BLaER1 (cell line): ENCODE data around the gene KLHL29.
"Not testable (repeated sequence)": the region's sequence is repeated elsewhere in the genome, so short reads cannot be mapped to it uniquely, and the experiment has no call there.

ENCODE experiments used
- H3K27ac ChIP-seq: shearing (Covaris generic); formaldehyde crosslinking; 2 replicates; pipeline ENCODE4 v1.8.1; 2022
- H3K27me3 ChIP-seq: shearing (Covaris generic); formaldehyde crosslinking; 2 replicates; pipeline ENCODE4 v1.8.1; 2022
- H3K36me3 ChIP-seq: shearing (Covaris generic); formaldehyde crosslinking; 2 replicates; pipeline ENCODE4 v1.8.1; 2022
- H3K4me1 ChIP-seq: shearing (Covaris generic); formaldehyde crosslinking; 2 replicates; pipeline ENCODE4 v1.8.1; 2022
- H3K4me2 ChIP-seq: shearing (Covaris generic); formaldehyde crosslinking; 2 replicates; pipeline ENCODE4 v1.8.1; 2022
- H3K4me3 ChIP-seq: shearing (Covaris generic); formaldehyde crosslinking; 2 replicates; pipeline ENCODE4 v1.8.1; 2022
- H3K9ac ChIP-seq: shearing (Covaris generic); formaldehyde crosslinking; 2 replicates; pipeline ENCODE4 v1.8.1; 2022
- H3K9me3 ChIP-seq: shearing (Covaris generic); formaldehyde crosslinking; 2 replicates; pipeline ENCODE4 v1.8.1; 2022
- H4K20me1 ChIP-seq: shearing (Covaris generic); formaldehyde crosslinking; 2 replicates; pipeline ENCODE4 v1.8.1; 2022
- Cebpa-rat ChIP-seq: shearing (Covaris generic); IDR thresholded peaks from 2 replicates; pipeline ENCODE4 v1.8.1; 2022

Gene KLHL29

DNA sequence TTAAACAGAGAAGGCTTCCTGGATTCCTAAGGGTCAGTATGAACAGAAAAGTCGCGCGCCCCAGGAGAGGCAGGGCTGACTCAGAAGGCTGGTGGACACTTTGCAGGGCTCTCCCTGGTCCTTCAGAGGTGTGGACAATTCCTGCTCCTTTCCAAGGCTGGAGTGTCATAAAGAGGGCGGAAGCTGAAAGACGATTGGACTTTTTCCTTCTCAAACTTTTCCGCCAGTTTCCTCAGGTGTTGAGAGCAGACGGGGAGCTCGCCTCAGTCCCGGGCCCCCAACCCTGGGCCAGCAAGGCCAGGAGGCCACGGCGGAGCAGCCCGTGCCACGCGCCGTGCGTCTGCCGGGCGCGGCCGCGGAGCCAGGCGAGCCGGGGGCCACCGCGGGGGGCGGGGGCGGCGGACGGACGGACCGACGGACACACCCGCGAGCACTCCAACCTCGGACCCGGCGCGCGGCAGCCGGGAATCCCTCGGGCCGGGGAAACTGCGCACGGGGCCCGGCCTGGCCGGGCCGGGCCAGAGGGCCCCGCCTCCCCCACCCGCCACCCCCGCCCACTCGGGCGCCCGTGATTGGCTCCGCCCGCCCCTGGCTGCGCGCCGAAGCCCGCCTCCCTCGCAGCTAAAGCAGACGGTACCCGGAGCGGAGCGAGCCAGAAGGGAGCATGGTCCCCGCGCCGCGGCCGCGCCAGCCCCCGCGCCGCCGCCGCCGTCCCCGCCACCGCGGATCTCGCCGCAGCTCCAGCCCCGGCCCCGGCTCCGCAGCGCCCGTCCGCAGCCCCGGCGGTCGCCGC is at the start of gene KLHL29:
Gene KLHL29 (plus strand): TSS at position 629 of the 793 bp plus-strand sequence. CDS start 177,018 bp downstream, outside the sequence.
- Histone ChIP-seq H3K27me3 (peaks cover 79% of the 10 kb centered on the region), H3K4me3 (peak within 1 kb of the TSS; percentile 73), H4K20me1 (peaks cover 42% of the 10 kb centered on the region), H3K27ac (no peak within 1 kb of the TSS), H3K9me3 (no peaks in the 10 kb centered on the region), H3K4me1 (peaks cover 41% of the 10 kb centered on the region), H3K9ac (peak within 1 kb of the TSS; percentile 41; the same call in 1 of the 2 replicates), H3K36me3 (no peaks in the 10 kb centered on the region), H3K4me2 (peak within 1 kb of the TSS; percentile 98)
- no peak for TF ChIP-seq Cebpa-rat

DNA sequence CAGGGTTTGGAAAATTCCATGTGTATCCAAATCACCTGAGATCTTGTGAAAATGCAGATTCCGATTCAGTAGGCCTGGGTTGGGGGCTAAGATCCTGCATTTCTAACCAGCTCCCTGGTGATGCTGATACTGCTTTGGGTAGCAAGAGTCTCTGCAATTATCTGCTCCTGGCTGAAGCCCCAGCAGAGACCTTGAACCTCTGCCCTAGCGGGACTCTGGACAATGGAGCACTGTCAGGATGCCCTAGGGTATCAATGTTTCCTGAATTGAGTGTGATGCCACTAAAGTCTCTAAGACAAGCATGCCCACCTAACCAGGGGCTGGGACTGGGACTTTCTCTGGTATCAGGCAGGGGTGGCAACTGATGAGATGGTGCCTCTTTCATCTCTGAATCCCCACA is 49.4 kb upstream of the KLHL29 start:
- H3K27ac ChIP-seq, result peak overlapping the region; percentile 52; the same call in 1 of the 2 replicates
- no peak for TF ChIP-seq Cebpa-rat

DNA sequence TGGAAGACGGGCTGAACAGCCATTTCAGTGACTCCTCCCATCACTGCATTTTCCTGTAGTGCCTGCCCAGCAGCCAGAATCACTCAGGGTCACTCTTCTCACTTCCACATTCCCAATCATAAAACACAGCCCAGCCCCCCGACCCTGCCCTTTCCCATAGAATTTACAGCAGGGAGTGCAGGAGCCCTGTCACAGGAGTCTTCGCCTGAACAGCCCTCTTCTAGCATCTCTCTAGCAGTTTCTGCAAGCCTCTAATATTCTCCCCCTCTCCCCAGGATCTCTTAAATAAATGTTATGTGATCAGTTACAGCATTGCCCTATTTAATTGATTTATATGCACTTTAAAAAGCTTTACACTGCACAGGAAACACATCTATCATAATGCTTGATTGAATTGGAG is 42.9 kb upstream of the KLHL29 start:
- Histone ChIP-seq H3K9ac (no peak overlapping the region), H4K20me1 (no peaks in the 10 kb centered on the region), H3K4me1 (0 out of 2 replicates have a peak, but pooled peaks cover 5% of the 10 kb centered on the region), H3K4me3 (no peak overlapping the region), H3K27me3 (no peaks in the 10 kb centered on the region), H3K9me3 (peaks cover 11% of the 10 kb centered on the region; the same call in 1 of the 2 replicates), H3K4me2 (no peak overlapping the region), H3K27ac (no peak overlapping the region), H3K36me3 (no peaks in the 10 kb centered on the region)
- no peak for TF ChIP-seq Cebpa-rat

More for the DNA sequence above, 49.4 kb upstream of the KLHL29 start:
- Histone ChIP-seq H3K9ac (no peak overlapping the region), H3K36me3 (no peaks in the 10 kb centered on the region), H3K4me1 (peaks cover 24% of the 10 kb centered on the region), H3K4me2 (peak overlapping the region; percentile 66), H3K27me3 (no peaks in the 10 kb centered on the region), H3K4me3 (no peak overlapping the region), H3K9me3 (0 out of 2 replicates have a peak, but pooled peaks cover 3% of the 10 kb centered on the region), H4K20me1 (no peaks in the 10 kb centered on the region)

DNA sequence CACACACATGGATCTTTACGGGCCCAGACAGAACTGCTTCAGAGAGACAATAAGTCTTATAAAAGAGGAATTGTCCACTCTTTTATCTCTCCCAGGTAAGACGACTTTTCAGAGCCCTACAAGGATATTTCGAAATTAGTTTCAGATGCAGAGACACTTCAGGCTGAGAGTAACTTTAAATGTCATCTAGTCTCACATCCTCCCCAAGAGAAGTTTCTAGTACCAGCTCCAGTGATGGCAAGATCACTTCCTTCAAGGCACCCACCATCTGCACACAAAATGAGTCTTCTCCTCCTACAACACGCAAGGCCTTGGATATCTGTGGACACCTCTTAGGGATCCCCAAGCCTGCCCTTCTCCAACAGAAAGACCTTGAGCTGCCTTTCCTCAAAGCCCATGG is 39.0 kb upstream of the KLHL29 start:
- Histone ChIP-seq H4K20me1 (no peaks in the 10 kb centered on the region), H3K9ac (no peak overlapping the region), H3K27ac (no peak overlapping the region), H3K9me3 (peaks cover 3% of the 10 kb centered on the region; the same call in 1 of the 2 replicates), H3K4me2 (no peak overlapping the region), H3K36me3 (no peaks in the 10 kb centered on the region), H3K27me3 (no peaks in the 10 kb centered on the region), H3K4me1 (peaks cover 17% of the 10 kb centered on the region), H3K4me3 (no peak overlapping the region)
- no peak for TF ChIP-seq Cebpa-rat

DNA sequence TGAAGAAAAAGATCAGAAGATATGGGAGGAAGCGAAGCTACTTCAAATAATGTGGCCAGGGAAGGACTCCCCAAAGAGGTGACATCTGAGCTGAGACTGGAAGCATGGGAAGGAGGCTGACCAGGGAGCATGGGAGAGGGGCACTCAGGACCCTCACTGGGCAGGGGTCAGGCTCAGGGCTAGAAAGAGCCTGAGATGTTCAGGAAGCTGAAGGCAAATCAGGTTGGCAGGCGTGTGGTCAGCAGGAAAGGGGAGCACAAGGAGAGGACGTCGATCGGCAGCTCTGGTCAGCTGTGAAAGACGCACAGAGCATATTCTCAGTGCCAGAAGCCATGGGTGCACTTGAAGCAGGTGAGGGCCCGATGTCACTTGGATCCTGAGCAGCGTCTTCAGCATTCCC is 38.2 kb upstream of the KLHL29 start:
- Histone ChIP-seq H3K4me3 (no peak overlapping the region), H4K20me1 (no peaks in the 10 kb centered on the region), H3K9ac (no peak overlapping the region), H3K27me3 (no peaks in the 10 kb centered on the region), H3K36me3 (no peaks in the 10 kb centered on the region), H3K4me1 (peaks cover 20% of the 10 kb centered on the region), H3K9me3 (no peaks in the 10 kb centered on the region), H3K4me2 (no peak overlapping the region), H3K27ac (no peak overlapping the region)
- TF ChIP-seq Cebpa-rat, result no peak

DNA sequence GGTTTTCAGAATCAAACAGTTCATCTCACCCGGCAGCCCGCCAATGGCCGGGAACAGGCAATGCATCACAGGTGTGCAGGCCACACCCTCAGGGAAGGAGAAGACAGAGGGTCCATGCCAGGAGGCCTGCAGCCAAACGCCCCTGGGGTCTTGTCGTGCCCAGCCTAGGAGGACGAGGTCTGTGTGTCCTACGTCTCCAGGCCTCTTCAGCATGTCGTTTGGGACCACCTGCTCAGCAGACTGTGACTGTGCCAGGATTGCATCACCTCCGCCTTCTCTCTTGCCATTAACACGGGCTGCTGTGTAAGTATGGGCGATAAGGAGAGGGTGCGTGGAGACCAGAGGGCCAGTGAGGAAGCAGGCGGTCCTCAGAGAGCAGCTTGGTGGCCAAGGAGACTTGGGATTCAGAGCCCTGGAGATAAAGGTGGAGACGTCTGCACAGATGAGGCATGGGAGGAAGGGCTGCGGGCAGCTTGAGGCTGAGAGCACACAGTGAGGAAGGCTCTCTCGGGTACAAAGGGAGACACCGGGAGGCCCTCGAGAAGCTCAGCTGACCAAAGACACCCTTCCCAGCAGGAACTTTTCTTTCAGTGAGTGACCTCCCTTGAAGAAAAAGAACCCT is 37.4 kb upstream of the KLHL29 start:
- Histone ChIP-seq H3K27ac (no peak overlapping the region), H3K36me3 (no peaks in the 10 kb centered on the region), H3K9ac (no peak overlapping the region), H3K9me3 (no peaks in the 10 kb centered on the region), H3K4me3 (no peak overlapping the region), H4K20me1 (no peaks in the 10 kb centered on the region), H3K4me1 (peaks cover 26% of the 10 kb centered on the region), H3K4me2 (no peak overlapping the region), H3K27me3 (no peaks in the 10 kb centered on the region)
- no peak for TF ChIP-seq Cebpa-rat

DNA sequence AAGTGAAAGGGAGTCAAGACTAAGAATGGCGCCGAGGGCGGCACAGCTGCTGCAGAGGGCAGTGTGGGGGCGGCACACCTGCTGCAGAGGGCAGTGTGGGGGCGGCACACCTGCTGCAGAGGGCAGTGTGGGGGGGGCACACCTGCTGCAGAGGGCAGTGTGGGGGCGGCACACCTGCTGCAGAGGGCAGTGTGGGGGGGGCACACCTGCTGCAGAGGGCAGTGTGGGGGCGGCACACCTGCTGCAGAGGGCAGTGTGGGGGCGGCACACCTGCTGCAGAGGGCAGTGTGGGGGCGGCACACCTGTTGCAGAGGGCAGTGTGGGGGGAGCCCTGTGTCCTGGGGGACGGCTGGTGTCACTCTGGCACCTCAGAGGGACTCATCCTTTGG is 36.9 kb upstream of the KLHL29 start:
- not testable (repeated sequence) for H3K4me3 ChIP-seq, H3K27me3 ChIP-seq, H3K27ac ChIP-seq, H3K36me3 ChIP-seq, H3K4me2 ChIP-seq, H4K20me1 ChIP-seq, H3K9ac ChIP-seq, H3K9me3 ChIP-seq
- peaks cover 26% of the 10 kb centered on the region for H3K4me1 ChIP-seq

DNA sequence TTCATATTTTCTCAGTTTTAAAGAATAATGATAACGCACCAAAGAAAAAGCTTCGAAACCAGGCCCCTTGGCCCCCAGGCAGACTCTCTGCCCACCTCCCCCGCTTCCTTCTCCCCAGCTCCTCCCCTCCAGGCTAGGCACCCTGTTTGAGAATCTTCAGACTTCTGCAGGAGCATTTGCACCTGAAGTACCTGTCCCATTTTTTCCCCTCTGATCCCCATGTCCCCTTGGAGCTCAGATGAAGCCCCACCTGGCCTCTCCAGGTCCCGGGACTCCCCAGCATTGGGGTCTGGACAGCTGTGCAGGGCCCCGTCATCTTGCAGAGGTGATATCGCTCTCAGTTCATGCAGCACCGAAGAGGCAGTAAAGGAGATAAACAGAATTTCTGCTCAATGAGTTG is 35.5 kb upstream of the KLHL29 start:
- H4K20me1 ChIP-seq, result no peaks in the 10 kb centered on the region

DNA sequence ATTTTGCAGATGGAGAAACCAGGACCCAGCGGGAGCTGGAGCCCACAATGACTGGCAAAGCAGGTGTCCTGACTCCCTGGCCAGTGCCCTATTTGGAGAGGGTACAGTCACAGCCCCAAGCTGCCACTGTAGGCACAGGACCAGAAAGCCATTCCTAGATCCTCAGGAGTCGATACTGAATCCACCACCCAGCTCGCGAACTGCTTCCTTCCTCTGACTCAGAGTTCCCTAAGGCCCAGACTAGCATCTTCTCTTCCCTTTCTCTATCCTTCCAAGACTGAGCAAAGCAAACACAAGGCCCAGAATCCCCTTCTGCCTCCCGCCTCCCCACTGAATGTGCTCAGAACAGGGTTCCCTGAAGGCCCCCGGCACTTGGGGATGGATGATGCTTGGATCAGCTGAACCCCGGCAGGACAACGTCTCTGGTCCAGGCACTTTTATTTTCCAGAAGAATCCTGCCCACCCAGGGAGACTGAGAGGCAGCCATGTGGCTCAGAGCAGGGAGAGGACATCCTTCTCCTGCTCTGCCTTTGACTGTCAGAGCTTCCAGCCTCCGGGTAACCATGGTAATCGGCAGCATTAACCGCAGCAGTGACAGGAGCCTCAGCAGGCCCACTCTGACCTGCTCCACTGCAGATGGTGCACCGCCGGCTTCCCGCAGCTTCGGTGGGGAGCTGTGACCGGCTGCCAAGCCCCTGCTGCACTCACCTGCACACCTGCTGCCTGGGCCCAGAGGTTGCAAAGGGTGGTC is 34.8 kb upstream of the KLHL29 start:
- Histone ChIP-seq H3K9ac (no peak overlapping the region), H3K36me3 (no peaks in the 10 kb centered on the region), H3K27ac (no peak overlapping the region), H3K4me1 (peaks cover 26% of the 10 kb centered on the region), H4K20me1 (no peaks in the 10 kb centered on the region), H3K4me2 (peak overlapping the region; percentile 76), H3K27me3 (no peaks in the 10 kb centered on the region), H3K4me3 (no peak overlapping the region), H3K9me3 (no peaks in the 10 kb centered on the region)
- TF ChIP-seq Cebpa-rat, result no peak

More for the DNA sequence above, 35.5 kb upstream of the KLHL29 start:
- Histone ChIP-seq H3K27me3 (no peaks in the 10 kb centered on the region), H3K27ac (no peak overlapping the region), H3K9me3 (no peaks in the 10 kb centered on the region), H3K4me2 (no peak overlapping the region), H3K36me3 (no peaks in the 10 kb centered on the region), H3K9ac (no peak overlapping the region), H3K4me1 (peaks cover 26% of the 10 kb centered on the region), H3K4me3 (no peak overlapping the region)
- TF ChIP-seq Cebpa-rat, result no peak
